SH-SY5Y (cell line): ENCODE data around the gene SLC6A4.

Experiments used
- GATA2 ChIP-seq: IDR thresholded peaks from 2 replicates; pipeline ENCODE4 v1.6.1; 2011; ENCODE audit warnings: mild to moderate bottlenecking, low read depth, low read length
- GATA3 ChIP-seq: IDR thresholded peaks from 2 replicates; pipeline ENCODE4 v1.6.1; 2011; ENCODE audit warnings: low read depth, mild to moderate bottlenecking, low read length, moderate library complexity

- TF ChIP-seq GATA2 = no peak
- TF ChIP-seq GATA3 = no peak
Observed at GRCh38 chr17:30240177-30240576, 4.7 kb upstream of the SLC6A4 start.
